HG03575 (cell line): ENCODE data around the gene RUVBL2.

Experiments used
- ATAC-seq: cut with Tn5 transposase; IDR thresholded peaks from one replicate; pipeline ENCODE4 v1.9.1; 2021; ENCODE audit not compliant: unreplicated experiment, insufficient number of reproducible peaks, low FRiP score; ENCODE audit errors: extremely low read depth

Gene RUVBL2

GRCh38 chr19:48962849-48963165 lies 30.9 kb upstream of the RUVBL2 start:
- no peak for ATAC-seq

GRCh38 chr19:48963371-48964204 lies 30.1 kb upstream of the RUVBL2 start:
- ATAC-seq, result no peak

- ATAC-seq, result no peak
These were observed 29.3 kb upstream of the RUVBL2 start for GRCh38 chr19:48964205-48965039.

DNA sequence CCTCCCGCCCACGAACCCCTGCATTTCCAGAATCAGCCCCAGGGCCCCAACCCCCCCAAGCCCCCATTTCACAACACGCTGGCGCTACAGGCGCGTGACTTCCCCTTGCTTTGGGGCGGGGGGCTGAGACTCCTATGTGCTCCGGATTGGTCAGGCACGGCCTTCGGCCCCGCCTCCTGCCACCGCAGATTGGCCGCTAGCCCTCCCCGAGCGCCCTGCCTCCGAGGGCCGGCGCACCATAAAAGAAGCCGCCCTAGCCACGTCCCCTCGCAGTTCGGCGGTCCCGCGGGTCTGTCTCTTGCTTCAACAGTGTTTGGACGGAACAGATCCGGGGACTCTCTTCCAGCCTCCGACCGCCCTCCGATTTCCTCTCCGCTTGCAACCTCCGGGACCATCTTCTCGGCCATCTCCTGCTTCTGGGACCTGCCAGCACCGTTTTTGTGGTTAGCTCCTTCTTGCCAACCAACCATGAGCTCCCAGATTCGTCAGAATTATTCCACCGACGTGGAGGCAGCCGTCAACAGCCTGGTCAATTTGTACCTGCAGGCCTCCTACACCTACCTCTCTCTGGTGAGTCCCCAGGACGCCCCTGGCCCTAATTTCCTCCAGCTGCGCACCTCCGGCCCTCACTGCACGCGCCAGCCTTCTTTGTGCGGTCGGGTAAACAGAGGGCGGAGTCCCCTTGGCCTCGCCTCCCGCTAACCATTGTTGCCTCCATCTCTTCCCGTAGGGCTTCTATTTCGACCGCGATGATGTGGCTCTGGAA lies 28.5 kb upstream of the RUVBL2 start, which contains the start of gene FTL:
Gene FTL, plus strand, starts transcription at position 270 of the 766 bp plus-strand sequence. Its CDS starts 199 bp downstream, at position 469.
- no peak for ATAC-seq

DNA sequence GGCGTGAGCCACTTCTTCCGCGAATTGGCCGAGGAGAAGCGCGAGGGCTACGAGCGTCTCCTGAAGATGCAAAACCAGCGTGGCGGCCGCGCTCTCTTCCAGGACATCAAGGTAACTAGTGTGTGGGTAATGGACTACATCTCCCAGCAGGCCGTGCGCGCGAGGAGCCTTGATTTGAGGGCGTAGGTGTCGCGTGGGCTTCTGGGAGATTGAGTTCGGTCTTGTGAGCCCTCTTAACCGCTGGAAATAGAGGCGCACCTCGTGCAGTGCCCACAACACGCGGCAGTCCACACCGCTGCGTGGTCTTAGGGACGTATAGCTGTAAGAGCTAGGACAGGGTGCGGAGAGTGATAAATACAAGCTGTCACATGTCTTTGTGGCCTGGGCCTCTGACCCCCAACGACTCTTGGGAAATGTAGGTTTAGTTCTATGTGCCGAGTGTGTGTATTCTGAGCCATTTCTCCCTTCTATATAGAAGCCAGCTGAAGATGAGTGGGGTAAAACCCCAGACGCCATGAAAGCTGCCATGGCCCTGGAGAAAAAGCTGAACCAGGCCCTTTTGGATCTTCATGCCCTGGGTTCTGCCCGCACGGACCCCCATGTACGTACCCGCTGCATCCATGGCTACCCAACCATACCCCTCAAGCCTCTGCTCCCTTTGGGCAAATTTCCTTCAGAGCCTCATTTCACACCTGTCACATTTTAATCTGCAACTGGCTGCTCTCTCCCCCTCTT lies 27.7 kb upstream of the RUVBL2 start:
- ATAC-seq, result no peak

- no peak for ATAC-seq
These were observed 26.9 kb upstream of the RUVBL2 start for GRCh38 chr19:48966541-48967345.

GRCh38 chr19:48967346-48968178 lies 26.1 kb upstream of the RUVBL2 start:
- no peak for ATAC-seq

DNA sequence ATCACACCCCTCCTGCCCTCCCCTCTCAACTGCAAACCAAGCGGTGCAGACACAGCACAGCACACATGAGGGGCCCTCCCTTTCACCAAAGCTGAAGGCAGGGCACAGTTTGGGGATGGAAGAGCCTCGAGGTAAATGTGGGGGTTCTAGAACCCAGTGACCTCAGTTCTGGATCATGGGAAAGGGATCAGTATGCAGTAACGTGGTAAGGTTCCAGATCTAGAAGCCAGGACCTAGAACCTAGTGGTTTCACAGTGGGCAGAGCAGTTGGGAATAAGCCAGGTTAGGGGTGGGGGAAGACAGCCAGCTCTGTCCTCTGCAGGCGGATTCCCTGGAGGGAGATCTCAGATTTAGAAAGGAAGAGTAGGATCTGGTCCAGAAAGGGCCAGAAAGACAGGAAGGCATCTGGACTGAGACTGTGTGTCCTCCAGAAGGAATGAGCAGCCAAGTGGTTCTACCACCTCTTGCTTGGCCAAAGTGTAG lies 25.5 kb upstream of the RUVBL2 start:
- no peak for ATAC-seq

GRCh38 chr19:48968813-48969218 lies 24.9 kb upstream of the RUVBL2 start:
- no peak for ATAC-seq

GRCh38 chr19:48969276-48970138 lies 24.2 kb upstream of the RUVBL2 start:
- ATAC-seq, result no peak

GRCh38 chr19:48970139-48970766 lies 23.4 kb upstream of the RUVBL2 start:
- ATAC-seq, result no peak

DNA sequence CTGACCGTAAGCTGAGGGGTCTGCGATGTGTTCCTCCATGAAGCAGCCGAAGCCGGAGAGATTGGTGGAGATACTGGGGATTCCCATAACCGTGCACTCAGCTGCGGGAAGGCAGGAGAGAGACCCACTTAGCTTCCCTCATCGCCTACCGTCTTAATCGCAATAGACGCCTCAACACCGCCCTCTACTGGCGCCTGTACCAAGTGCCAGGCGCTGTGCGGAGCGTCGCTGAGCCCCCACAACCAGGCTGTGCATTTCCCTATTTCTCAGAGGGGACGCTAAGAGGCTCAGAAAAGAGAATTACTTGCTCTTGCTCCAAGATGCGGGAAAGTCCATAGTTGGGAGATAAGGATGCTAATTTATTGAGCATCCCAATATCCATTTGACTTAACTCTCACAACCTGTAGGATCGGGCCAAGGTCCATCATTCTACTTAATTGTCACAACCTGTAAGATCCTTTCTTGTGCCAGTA lies 22.7 kb upstream of the RUVBL2 start:
- no peak for ATAC-seq

DNA sequence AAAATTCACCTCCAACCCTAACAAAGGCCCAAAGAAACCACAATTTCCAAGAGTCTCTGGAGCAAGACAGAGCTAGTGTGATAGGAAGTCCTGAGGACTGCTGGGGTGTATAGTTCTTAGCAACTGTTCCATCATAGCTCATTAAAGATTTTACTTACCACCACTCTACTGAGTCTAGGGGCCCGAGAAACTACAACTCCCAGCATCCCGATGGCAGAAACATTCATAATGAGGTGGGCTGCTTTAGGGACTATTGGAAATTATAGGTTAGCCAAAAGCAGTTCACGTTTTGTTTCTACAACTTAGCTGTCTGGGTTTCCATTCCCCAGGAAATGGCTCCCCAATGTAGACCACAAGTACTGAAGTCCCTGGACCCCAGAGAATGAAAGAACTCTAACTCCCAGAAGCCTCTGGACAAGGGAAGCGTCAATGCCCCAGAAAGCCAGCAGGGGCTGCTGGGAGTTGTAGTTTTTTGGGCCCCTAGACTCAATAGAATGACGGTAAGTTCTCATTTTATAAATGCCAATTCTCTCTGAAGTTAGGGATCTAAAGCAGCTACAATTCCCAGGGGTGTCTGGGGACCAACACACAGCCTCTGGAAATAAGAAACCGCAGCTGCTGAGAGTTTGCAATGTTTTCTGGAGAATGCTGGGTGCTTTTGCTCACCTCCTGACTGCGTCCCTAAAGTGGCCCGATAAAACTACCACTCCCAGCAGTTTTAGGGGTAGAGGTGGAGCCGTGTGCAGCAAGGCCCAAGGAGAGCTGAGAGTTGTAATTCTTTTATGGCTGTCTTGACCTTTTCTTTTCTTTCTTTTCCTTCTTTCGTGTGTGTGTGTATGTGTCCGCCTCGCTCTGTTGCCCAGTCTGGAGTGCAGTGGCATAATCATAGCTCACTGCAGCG lies 17.5 kb upstream of the RUVBL2 start:
- no peak for ATAC-seq

- no peak for ATAC-seq
These were observed 16.6 kb upstream of the RUVBL2 start for GRCh38 chr19:48977061-48977460.

DNA sequence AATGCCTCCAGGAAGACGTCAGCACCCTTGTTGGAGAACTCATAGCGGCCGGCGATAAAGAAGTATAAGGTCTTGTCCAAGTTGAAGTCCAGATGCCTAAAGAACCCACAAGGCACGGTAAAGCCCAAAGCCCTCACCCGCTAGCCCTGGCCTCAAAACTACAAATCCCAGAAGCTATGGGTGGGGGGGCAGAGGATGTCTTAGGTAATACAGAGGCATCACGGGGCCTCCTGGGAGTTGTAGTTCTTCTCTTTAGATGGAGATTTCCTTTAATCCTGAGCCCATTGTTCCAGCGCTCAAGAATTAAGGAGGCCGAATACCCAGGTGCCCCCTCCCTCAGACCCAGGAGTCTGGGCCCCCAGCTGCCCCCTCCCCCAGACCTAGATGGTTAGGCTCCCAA lies 11.4 kb upstream of the RUVBL2 start:
- no peak for ATAC-seq
